ENCODE results near the gene SLAMF1.

SLAMF1 gene

GRCh38 chr1:160558660-160559380 is 88.0 kb downstream of the SLAMF1 start:
- no peak for DNase-seq

Measured in fibroblast of skin of back (primary cell).